HG03439 (cell line): Measurements from ENCODE around the gene PRM3.
A peak's percentile ranks its signal among the peaks of the same experiment; 100 is the strongest.

Experiments used
- ATAC-seq: cut with Tn5 transposase; IDR thresholded peaks from one replicate; pipeline ENCODE4 v1.9.1; 2021; ENCODE audit warnings: mild to moderate bottlenecking, moderate library complexity; ENCODE audit not compliant: unreplicated experiment

The PRM3 gene, protein sequence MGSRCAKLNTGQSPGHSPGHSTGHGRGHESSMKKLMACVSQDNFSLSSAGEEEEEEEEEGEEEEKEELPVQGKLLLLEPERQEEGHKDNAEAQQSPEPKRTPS

GRCh38 chr16:11272921-11273720 is at the start of gene PRM3:
Gene PRM3, minus strand, starts transcription at chr16:11273629. Its CDS starts 34 bp downstream, at chr16:11273595.
- no peak for ATAC-seq

- ATAC-seq = no peak
Observed at GRCh38 chr16:11322823-11323222, 49.4 kb upstream of the PRM3 start.

DNA sequence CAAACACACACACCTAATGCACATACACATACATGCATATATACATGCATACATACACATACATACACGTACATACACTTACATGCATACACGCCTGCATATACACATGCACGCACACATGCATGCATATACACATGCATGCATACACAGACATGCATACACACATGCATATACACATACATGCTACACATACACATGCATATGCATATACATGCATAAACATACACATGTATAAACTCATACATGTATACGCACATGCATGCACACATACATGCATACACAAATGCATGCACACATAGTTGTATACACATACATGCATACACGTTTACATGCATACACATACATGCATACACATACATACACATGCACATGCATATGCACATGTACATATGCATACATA is 48.2 kb upstream of the PRM3 start:
- no peak for ATAC-seq

GRCh38 chr16:11320170-11320569 is 46.7 kb upstream of the PRM3 start:
- no peak for ATAC-seq

GRCh38 chr16:11319529-11320146 is 46.2 kb upstream of the PRM3 start:
- ATAC-seq = no peak

DNA sequence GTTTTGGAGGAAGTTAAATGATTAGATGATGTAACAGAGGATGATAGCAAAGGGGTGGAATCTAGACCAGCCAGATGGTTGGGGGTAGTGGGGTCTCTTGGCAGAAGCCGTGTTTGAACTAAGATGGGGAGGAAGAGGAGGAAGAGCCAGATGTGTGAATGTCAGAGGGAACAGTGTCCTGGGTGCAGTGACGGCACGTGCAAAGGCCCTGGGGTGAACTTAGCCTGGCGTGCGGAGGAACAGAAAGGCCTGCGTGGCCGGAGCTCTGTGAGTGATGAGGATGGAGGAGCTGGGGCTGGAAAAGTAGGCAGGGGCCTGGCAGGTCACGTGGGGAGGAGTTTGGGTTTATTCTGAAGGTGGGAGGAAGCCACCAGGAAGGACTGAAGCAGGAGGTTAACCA is 45.4 kb upstream of the PRM3 start:
- ATAC-seq = no peak

DNA sequence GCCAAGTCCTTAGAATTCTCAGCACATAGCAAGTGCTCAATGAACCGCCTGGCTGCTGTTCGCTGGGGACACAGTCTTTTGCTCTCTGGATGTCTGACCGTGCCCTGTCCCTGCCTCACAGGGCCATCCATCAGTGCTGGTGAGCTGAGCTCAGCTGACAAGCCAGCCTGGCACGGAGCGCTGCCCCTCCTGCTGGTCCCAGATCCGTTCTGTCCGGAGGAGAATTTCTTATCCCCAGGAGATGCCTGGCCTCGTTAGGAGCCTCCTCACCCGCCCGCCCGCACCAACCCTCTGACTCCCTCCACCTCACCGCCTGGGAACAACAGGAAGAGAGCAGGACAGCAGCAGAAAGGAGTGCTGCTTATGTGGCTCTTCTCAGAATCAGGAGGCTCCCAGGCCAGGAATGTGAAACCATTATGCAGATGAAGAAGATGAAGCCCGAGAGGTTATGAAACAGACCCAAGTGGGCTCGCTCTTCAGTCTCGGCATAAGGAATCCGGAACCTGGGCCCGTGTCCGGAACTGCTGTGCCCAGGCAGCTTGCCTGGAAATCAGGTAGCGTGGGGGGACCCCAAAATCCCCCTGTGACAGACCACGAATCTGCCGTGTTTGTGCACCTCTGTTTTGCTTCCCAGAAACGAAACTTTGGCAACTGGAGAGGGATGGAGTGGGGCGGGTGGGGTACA is 43.0 kb upstream of the PRM3 start:
- ATAC-seq = no peak

GRCh38 chr16:11315510-11315909 is 42.1 kb upstream of the PRM3 start:
- ATAC-seq = no peak

DNA sequence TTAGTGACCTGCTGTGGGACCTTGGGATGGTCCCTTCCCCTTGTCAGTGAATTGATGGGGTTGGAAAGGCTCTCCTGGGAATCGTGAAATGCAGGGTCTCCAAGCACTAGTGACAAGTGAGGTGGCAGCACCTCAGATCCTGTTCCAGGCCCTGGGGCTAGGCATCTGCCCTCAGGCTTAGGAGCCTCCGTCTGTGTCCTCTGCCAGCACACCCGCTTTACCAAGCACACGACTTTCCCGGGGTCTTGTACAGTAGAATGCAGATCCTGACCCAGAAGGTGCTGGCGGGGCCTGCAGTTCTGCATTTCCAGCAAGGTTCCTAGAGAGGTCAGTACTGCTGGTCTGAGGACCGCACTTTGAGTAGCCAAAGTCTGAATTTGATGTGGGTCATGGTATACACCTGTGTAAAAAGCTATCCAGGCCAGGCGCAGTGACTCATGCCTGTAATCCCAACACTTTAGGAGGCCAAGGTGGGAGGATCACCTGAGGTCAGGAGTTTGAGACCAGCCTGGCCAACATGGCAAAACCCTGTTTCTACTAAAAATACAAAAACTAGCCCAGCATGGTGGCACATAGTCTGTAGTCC is 41.0 kb upstream of the PRM3 start:
- no peak for ATAC-seq

- ATAC-seq = no peak
Observed at GRCh38 chr16:11313493-11314308, 40.3 kb upstream of the PRM3 start.

DNA sequence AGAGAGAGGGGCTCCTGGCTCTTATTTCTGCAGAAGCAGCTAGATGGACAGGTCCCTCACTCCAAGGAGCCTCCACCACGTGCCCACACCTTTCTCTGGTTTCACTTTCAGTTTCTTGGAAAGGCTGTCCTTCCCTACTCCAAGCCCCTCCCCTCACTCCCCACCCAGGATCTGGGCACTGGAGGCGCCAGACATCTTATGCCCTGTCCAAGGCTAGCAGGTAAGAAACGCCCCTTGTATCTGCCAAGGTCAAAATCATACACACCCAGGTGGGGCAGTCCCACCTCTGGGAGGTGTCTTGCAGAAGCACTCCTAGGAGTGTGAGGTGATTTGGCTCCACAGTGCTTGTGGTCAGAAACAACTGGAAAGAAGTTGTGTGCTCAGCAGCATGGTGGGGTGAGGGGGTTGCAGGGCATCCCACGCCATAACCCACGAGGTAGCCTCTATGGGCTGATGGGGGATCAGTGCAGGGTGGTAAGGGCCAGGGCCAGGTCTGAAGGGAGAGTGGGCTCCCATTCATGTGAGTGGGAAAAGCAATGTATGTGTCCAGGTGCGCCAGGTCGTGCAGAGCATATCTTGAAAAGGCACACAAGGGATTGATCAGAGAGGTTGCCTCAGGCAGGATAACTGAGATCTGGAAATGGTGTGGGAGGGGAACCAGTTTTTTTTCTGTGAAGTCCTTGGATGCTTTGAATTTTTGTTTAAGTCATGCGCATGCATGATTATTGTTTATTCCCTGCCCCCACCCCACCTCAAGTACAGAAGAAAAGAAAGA is 39.5 kb upstream of the PRM3 start:
- ATAC-seq = no peak

DNA sequence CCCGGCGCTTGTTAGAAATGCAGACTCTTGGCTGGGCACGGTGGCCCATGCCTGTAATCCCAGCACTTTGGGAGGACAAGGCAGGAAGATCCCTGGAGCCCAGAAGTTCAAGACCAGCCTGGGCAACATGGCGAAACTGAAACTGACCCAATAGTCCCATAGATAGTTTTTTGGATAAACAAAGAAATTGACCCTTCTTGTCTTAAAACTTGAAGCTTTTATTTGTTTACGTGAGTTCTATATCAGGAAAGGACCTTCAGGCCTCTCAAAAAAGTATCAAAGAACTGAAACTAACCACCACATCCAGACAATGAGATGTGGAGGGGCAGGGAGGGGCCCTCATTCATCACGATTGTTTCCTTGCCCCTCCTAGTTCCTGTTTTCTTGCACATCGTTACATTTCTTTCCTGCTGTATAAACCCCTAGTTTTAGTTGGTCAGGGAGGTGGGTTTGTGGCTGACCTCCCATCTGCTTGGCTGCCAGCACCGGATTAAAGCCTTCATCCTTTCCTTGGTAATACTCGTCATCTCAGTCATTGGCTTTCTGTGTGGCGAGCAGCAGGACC is 37.6 kb upstream of the PRM3 start:
- peak; percentile 37 for ATAC-seq

DNA sequence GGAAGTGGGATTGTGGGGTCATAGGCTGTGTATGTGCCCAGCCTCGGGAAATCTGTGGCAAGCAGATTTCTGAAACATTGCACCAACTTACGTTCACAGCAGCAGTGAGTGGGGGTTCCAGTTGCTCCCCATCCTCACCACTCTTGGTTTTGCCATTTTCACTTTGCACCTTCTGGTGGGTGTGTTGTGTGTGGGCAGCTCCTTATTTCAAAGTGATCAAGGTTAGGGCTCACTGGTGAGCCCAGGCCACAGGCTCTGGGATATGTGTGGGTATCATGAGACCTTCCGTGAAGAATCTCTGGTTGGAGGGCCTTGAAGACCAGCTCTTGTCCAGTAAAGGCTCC is 37.2 kb upstream of the PRM3 start:
- ATAC-seq = no peak

DNA sequence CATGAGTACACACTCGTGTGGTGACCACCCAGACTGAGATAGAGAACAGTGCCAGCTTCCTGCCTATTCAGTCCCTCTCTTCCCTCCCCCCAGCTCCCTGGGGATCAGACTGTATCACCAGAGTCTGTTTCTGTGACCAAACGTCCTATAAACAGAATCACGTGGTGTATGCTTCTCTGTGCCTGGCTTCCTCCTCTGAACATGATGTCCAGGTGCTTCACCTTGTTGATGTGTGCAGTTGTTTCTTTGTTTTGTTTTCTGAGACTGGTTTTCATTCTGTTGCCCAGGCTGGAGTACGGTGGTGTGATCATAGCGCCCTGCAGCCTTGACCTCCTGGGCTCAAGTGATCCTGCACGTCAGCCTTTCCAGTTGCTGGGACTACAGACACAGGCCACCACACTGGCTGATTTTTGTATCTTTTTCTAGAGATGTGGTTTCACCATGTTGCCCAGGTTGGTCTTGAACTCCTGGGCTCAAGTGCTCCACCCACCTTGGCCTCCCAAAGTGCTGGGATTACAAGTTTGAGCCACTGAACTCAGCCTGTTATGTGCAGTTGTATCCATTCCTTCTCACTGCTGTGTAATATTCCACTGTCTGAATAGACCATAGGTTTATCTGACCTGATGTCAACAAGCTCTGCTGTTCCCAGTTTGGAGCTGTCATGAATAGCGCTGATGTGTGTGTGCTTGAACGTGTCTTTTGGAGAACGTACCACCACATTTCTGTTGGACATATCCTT is 36.6 kb upstream of the PRM3 start:
- ATAC-seq = peak; percentile 46

- ATAC-seq = no peak
Observed at GRCh38 chr16:11308493-11309283, 35.3 kb upstream of the PRM3 start.

DNA sequence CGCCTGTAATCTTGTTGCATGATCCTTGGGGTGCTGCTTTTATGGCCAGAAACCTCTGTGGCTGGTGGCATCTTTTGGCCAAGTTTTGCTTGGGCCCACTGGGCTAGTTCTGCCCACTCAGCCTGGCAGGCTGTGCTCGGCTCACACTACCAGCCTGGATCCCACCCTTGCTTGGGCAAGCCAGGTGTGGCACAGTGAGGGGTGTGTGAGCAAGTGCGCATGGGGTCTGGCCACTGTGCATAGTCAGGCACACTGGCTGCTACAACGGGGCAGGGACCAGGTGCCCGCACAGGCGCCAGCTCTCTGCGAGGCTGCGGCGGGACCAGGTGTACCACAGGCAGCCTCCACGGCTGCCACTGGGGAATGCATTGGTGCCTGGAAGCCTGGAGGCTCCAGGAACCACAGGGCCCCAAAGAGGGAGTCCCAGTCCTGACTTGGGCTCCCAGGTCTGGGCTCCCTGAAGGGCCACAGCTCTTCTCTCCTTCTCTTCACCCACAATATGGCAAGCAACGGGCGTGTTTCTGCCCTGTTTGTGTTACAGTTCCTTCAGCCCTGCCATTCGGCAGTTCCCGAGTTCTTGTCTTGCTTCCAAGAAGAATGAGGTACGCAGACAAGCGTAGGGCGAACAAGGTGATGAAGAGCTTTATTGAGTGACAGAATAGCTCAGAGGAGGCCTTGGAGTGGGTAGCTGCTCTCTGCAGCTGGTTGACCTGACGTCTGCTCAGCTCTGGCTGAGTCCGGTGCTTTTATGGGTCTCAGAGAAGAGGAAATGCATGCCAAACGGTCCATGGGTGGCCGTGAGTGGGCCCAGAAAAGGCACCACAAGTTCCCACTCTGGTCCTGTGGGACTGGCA is 34.4 kb upstream of the PRM3 start:
- no peak for ATAC-seq

- ATAC-seq = no peak
Observed at GRCh38 chr16:11306997-11307638, 33.7 kb upstream of the PRM3 start.
